ENCODE results near the gene PRM1.

PRM1 gene

GRCh38 chr16:11251525-11252481 is 29.3 kb downstream of the PRM1 start:
- no peak for TF ChIP-seq CTCF (IDR thresholded peaks at IDR 0.05; ENCODE audit: unreplicated experiment in 3 of 3)
- Mint-ChIP-seq H3K27me3 (ENCODE audit: low read depth) (peaks cover 12% of the 10 kb centered on the region), H3K4me3 (peak overlapping the region in 2 of 3 experiments; percentile 24 to 48), H3K36me3 (ENCODE audit: low read depth) (peaks cover 12% of the 10 kb centered on the region), H3K4me1 (peaks cover 19% of the 10 kb centered on the region), H3K27ac (no peak overlapping the region), H3K9me3 (no peaks in the 10 kb centered on the region)

DNA sequence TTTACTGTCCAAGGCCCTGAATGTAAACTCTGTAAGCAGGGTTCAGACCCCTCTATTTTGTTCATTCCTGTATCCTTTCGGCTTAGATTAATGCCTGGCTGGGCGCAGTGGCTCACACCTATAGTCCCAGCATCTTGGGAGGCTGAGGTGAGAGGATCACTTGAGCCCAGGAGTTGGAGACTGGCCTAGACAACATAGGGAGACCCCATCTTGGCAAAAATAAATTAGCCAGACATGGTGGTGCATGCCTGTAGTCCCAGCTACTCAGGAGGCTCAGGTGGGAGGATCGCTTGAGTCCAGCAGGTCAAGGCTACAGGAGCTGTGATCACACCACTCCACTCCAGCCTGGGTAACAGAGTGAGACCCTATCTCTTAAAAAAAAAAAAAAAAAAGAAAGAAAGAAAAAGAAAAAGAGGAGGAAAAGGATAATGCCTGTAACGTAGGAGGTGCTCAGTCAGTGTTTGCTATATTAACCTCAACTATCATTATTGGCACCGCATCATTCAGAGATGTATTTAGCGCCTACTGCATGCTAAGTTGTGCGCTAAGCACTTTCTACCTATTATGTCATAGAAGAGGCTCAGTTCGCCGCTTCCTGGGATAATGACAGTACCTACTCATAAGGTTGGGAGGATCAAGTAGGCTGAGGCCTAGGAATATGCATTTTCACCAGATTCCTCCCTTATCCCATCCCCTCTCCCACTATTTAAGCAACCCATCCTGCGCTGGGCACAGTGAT is 30.2 kb downstream of the PRM1 start:
- Mint-ChIP-seq H3K9me3 (no peaks in the 10 kb centered on the region), H3K27ac (no peak overlapping the region), H3K36me3 (ENCODE audit: low read depth) (peaks cover 12% of the 10 kb centered on the region), H3K27me3 (ENCODE audit: low read depth) (peaks cover 11% of the 10 kb centered on the region), H3K4me3 (no peak overlapping the region), H3K4me1 (peaks cover 19% of the 10 kb centered on the region)
- no peak for TF ChIP-seq CTCF (IDR thresholded peaks at IDR 0.05; ENCODE audit: unreplicated experiment in 3 of 3)

- Mint-ChIP-seq H3K9me3 (no peaks in the 10 kb centered on the region), H3K36me3 (ENCODE audit: low read depth) (peaks cover 12% of the 10 kb centered on the region), H3K27me3 (ENCODE audit: low read depth) (peaks cover 12% of the 10 kb centered on the region), H3K27ac (no peak overlapping the region), H3K4me3 (no peak overlapping the region), H3K4me1 (peaks cover 24% of the 10 kb centered on the region)
- no peak for TF ChIP-seq CTCF (IDR thresholded peaks at IDR 0.05; ENCODE audit: unreplicated experiment in 3 of 3)
Observed at GRCh38 chr16:11250091-11250785, 30.9 kb downstream of the PRM1 start.

DNA sequence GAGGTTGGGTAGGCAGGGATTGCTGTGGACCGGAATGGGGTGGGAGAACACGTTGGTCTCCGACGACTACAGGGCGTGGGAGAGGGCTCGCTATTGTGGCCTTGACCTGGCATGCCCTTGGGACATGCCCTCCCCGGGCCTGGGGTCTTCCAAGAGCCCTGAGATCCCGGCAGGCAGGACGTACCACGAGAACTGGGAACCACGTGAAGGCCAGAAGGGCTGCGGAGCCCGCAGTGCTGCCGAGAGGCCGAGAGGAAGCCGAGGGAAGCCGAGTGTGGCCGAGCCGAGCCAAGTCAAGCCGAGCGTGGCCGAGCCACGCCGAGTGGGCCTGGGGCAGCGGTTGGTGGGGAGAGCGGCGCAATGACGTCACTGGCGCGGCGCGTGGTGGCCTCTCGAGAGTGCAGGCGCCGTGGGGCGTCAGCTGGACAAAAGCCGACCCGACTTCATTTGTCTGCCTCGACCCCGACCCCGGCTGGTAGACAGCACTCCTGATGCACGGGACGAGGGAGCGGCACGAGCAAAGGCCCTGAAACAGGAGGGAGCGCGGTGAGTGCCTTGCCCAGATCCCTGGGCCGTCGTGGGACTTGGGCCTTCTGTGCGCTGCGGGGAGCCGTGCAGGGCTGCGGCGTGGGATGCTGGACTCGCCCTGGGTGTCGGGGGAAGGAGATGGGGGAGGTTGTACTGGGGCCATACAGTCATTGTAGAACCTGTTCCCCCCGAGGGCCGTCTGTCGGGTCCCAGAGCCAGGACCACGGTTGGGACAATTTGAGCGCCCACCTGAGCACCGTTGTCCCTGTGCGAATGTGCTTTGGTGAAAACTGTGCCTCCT is 31.7 kb downstream of the PRM1 start:
- Mint-ChIP-seq H3K27me3 (ENCODE audit: low read depth) (peaks cover 19% of the 10 kb centered on the region), H3K9me3 (no peaks in the 10 kb centered on the region), H3K36me3 (ENCODE audit: low read depth) (peaks cover 12% of the 10 kb centered on the region), H3K27ac (no peak overlapping the region), H3K4me1 (peaks cover 27% of the 10 kb centered on the region), H3K4me3 (no peak overlapping the region)
- no peak for TF ChIP-seq CTCF (IDR thresholded peaks at IDR 0.05; ENCODE audit: unreplicated experiment in 3 of 3)

GRCh38 chr16:11248133-11248532 is 33.0 kb downstream of the PRM1 start:
- no peak overlapping the region for H3K27ac Mint-ChIP-seq
- TF ChIP-seq CTCF (IDR thresholded peaks at IDR 0.05; ENCODE audit: unreplicated experiment in 3 of 3): no peak
- H3K27me3 Mint-ChIP-seq (ENCODE audit: low read depth): peaks cover 15% of the 10 kb centered on the region
- no peak overlapping the region for H3K4me3 Mint-ChIP-seq
- H3K4me1 Mint-ChIP-seq: peaks cover 19% of the 10 kb centered on the region
- H3K36me3 Mint-ChIP-seq (ENCODE audit: low read depth): peaks cover 7% of the 10 kb centered on the region
- no peaks in the 10 kb centered on the region for H3K9me3 Mint-ChIP-seq
